Measurements from ENCODE around the gene SYCP2L.

DNA sequence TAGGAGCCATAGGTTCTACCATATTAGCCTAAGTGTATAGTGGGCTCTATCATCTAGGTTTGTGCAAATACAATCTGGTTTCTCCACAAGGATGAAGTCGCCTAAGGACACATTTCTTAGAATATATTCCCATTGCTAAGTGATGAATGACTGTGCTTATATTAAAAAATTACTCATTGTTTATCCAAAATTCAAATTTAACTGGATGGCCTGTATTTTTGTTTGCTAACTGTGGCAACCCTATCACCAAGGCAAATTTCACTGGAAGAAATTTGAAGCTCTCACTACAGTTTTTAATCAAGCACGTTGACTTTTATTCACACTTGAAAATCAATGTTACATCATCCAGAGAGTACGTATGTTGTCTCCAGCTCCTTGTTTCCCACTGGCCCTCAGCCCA lies 18.9 kb upstream of the SYCP2L start:
- TF ChIP-seq, protein P1, sequence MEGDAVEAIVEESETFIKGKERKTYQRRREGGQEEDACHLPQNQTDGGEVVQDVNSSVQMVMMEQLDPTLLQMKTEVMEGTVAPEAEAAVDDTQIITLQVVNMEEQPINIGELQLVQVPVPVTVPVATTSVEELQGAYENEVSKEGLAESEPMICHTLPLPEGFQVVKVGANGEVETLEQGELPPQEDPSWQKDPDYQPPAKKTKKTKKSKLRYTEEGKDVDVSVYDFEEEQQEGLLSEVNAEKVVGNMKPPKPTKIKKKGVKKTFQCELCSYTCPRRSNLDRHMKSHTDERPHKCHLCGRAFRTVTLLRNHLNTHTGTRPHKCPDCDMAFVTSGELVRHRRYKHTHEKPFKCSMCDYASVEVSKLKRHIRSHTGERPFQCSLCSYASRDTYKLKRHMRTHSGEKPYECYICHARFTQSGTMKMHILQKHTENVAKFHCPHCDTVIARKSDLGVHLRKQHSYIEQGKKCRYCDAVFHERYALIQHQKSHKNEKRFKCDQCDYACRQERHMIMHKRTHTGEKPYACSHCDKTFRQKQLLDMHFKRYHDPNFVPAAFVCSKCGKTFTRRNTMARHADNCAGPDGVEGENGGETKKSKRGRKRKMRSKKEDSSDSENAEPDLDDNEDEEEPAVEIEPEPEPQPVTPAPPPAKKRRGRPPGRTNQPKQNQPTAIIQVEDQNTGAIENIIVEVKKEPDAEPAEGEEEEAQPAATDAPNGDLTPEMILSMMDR (conservative IDR thresholded peaks at IDR 0.05; ENCODE audit: low read depth in 2 of 2) = no peak
- TF ChIP-seq POLR2AphosphoS5 (IDR thresholded peaks at IDR 0.05; ENCODE audit: low read depth) = no peak
- TF ChIP-seq EZH2 (IDR thresholded peaks at IDR 0.05; ENCODE audit: low read depth, unreplicated experiment) = no peak
- TF ChIP-seq JUNB (IDR thresholded peaks at IDR 0.05; ENCODE audit: unreplicated experiment) = no peak
- TF ChIP-seq ZNF114 (CRISPR knock-in tag; IDR thresholded peaks at IDR 0.05) = no peak
